Measurements from ENCODE around the gene UBE2F. TPM values are rescaled to one million over a fixed set of nuclear protein-coding genes. Genes with fewer than 3 reads are reported as not detected.
A peak's percentile ranks its signal among the peaks of the same experiment; 100 is the strongest.

UBE2F gene
- polyA plus RNA-seq, 3 donors: 51.1 to 120 (median 117) TPM

GRCh38 chr2:238080518-238080917, 113.7 kb downstream of the UBE2F start:
- Mint-ChIP-seq H3K4me1 (no peaks in the 10 kb centered on the region), H3K4me3 (no peak overlapping the region), H3K36me3 (peaks cover 61 to 83% of the 10 kb centered on the region in 2 donors), H3K27me3 (ENCODE audit: low read depth in 3 of 3) (peaks cover 0 to 2% (median 0%) of the 10 kb centered on the region in 3 donors), H3K9me3 (peaks cover 0 to 7% (median 5%) of the 10 kb centered on the region in 7 donors), H3K27ac (peak overlapping the region in 1 of 7 donors; percentile 7)
- DNase-seq: no peak
- no peaks in the 10 kb centered on the region for H4K20me1 ChIP-seq (ENCODE audit: insufficient read depth, low read length)
- no peak overlapping the region for H3K9ac ChIP-seq (ENCODE audit: insufficient read depth, low read length, poor library complexity, severe bottlenecking)
- H2AFZ ChIP-seq (ENCODE audit: insufficient read depth, low read depth, low read length, poor library complexity, severe bottlenecking): no peak overlapping the region
- 97% methylated on average over 13 of the region's 15 CpGs for WGBS (ENCODE audit: insufficient coverage)
- H3K36me3 ChIP-seq (replicated peaks in 1 of 2; ENCODE audit: control insufficient read depth in 1 of 2, insufficient read depth in 2 of 2, low read length in 2 of 2): peaks cover 38 to 55% of the 10 kb centered on the region in 2 donors
- intact Hi-C loops (cut with micrococcal nuclease): no loop called here
- no peak overlapping the region for H3K27ac ChIP-seq (ENCODE audit: low read depth in 1 of 2, low read length in 2 of 2)
- H3K4me2 ChIP-seq (replicated peaks; ENCODE audit: extremely low read depth, low read length, poor library complexity, severe bottlenecking): no peak overlapping the region
- no peak overlapping the region for H3K4me3 ChIP-seq (replicated peaks in 1 of 3; ENCODE audit: low read depth in 2 of 3, low read length in 3 of 3)
- TF ChIP-seq, protein P1, sequence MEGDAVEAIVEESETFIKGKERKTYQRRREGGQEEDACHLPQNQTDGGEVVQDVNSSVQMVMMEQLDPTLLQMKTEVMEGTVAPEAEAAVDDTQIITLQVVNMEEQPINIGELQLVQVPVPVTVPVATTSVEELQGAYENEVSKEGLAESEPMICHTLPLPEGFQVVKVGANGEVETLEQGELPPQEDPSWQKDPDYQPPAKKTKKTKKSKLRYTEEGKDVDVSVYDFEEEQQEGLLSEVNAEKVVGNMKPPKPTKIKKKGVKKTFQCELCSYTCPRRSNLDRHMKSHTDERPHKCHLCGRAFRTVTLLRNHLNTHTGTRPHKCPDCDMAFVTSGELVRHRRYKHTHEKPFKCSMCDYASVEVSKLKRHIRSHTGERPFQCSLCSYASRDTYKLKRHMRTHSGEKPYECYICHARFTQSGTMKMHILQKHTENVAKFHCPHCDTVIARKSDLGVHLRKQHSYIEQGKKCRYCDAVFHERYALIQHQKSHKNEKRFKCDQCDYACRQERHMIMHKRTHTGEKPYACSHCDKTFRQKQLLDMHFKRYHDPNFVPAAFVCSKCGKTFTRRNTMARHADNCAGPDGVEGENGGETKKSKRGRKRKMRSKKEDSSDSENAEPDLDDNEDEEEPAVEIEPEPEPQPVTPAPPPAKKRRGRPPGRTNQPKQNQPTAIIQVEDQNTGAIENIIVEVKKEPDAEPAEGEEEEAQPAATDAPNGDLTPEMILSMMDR (IDR thresholded peaks at IDR 0.05): no peak
- H3K9me3 ChIP-seq (replicated peaks in 1 of 2; ENCODE audit: control insufficient read depth in 1 of 2, insufficient read depth in 1 of 2, low read length in 2 of 2): no peaks in the 10 kb centered on the region
- H3K4me1 ChIP-seq (ENCODE audit: control insufficient read depth in 1 of 2, insufficient read depth in 2 of 2, low read length in 2 of 2): no peaks in the 10 kb centered on the region
- H3K79me2 ChIP-seq (ENCODE audit: insufficient read depth, low read length): no peaks in the 10 kb centered on the region
- H3K27me3 ChIP-seq (ENCODE audit: control insufficient read depth in 2 of 2, insufficient read depth in 2 of 2, low read length in 2 of 2): no peaks in the 10 kb centered on the region

GRCh38 chr2:238081150-238081549, 114.3 kb downstream of the UBE2F start:
- H2AFZ ChIP-seq (ENCODE audit: insufficient read depth, low read depth, low read length, poor library complexity, severe bottlenecking): no peak overlapping the region
- H3K9me3 ChIP-seq (replicated peaks in 1 of 2; ENCODE audit: control insufficient read depth in 1 of 2, insufficient read depth in 1 of 2, low read length in 2 of 2): no peaks in the 10 kb centered on the region
- intact Hi-C loops (cut with micrococcal nuclease): no loop called here
- WGBS (ENCODE audit: insufficient coverage): 98% methylated on average over 12 of the region's 13 CpGs
- Mint-ChIP-seq H3K27me3 (ENCODE audit: low read depth in 3 of 3) (peaks cover 0 to 2% (median 0%) of the 10 kb centered on the region in 3 donors), H3K9me3 (peaks cover 0 to 7% (median 5%) of the 10 kb centered on the region in 7 donors), H3K4me1 (peaks cover under 1% of the 10 kb centered on the region), H3K36me3 (peaks cover 63 to 81% of the 10 kb centered on the region in 2 donors), H3K4me3 (no peak overlapping the region), H3K27ac (peak overlapping the region in 1 of 7 donors; percentile 7)
- H3K27ac ChIP-seq (ENCODE audit: low read depth in 1 of 2, low read length in 2 of 2): no peak overlapping the region
- no peaks in the 10 kb centered on the region for H3K27me3 ChIP-seq (ENCODE audit: control insufficient read depth in 2 of 2, insufficient read depth in 2 of 2, low read length in 2 of 2)
- no peak overlapping the region for H3K4me3 ChIP-seq (replicated peaks in 1 of 3; ENCODE audit: low read depth in 2 of 3, low read length in 3 of 3)
- DNase-seq: no peak
- H3K36me3 ChIP-seq (replicated peaks in 1 of 2; ENCODE audit: control insufficient read depth in 1 of 2, insufficient read depth in 2 of 2, low read length in 2 of 2): peaks cover 38 to 55% of the 10 kb centered on the region in 2 donors
- no peaks in the 10 kb centered on the region for H3K4me1 ChIP-seq (ENCODE audit: control insufficient read depth in 1 of 2, insufficient read depth in 2 of 2, low read length in 2 of 2)
- no peak overlapping the region for H3K4me2 ChIP-seq (replicated peaks; ENCODE audit: extremely low read depth, low read length, poor library complexity, severe bottlenecking)
- no peaks in the 10 kb centered on the region for H4K20me1 ChIP-seq (ENCODE audit: insufficient read depth, low read length)
- no peaks in the 10 kb centered on the region for H3K79me2 ChIP-seq (ENCODE audit: insufficient read depth, low read length)
- TF ChIP-seq, protein P1 (IDR thresholded peaks at IDR 0.05): no peak
- H3K9ac ChIP-seq (ENCODE audit: insufficient read depth, low read length, poor library complexity, severe bottlenecking): no peak overlapping the region
